Myocyte (in vitro differentiated cells): Measurements from ENCODE around the gene PSMC3. TPM values are rescaled to one million over a fixed set of nuclear protein-coding genes. Genes with fewer than 3 reads are reported as not detected.
A peak's percentile ranks its signal among the peaks of the same experiment; 100 is the strongest.

Source experiments
- DNase-seq: peaks from one replicate; pipeline ENCODE4 v3.0.0-alpha.2; 2012; ENCODE audit warnings: low read depth
- polyA plus RNA-seq: library from polyadenylated mRNA; unstranded; fragments of >200 nt; gene quantifications from one replicate; pipeline ENCODE4 v1.2.1, GENCODE V29; 2012; ENCODE audit warnings: missing spikeins
- total RNA-seq: library from RNA; depleted of rRNA; stranded (reverse); fragments of >200 nt; gene quantifications from 2 replicates; pipeline ENCODE4 v1.2.3, GENCODE V29; 2014

PSMC3 gene
- total RNA-seq, result 257 and 296 TPM in 2 replicates
- 272 TPM for polyA plus RNA-seq

- peak; percentile 98 for DNase-seq
Measured at GRCh38 chr11:47426062-47426956, at the start of gene PSMC3. Gene PSMC3 (minus strand): TSS chr11:47426439. CDS start chr11:47426279, 160 bp downstream.

DNA sequence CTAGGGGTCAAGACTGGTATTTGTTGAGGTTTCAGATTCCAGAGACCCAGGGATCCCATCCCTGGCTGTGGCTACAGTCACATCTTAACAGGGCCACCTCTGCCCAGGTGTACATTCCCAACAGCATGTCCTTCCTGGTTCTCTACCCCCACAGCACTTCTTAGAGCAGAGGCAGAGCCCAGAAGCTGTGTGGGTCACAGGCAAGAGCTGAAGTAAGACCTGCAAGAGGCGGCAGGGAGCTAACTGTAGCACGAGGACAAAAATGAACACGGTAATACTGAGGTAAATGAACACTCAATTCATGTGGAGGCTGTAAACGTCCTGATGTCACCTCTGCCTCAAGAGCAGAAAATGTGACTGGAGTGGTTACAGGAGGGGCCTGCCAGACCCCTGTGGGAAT, 44.4 kb upstream of the PSMC3 start:
- DNase-seq, result no peak

DNA sequence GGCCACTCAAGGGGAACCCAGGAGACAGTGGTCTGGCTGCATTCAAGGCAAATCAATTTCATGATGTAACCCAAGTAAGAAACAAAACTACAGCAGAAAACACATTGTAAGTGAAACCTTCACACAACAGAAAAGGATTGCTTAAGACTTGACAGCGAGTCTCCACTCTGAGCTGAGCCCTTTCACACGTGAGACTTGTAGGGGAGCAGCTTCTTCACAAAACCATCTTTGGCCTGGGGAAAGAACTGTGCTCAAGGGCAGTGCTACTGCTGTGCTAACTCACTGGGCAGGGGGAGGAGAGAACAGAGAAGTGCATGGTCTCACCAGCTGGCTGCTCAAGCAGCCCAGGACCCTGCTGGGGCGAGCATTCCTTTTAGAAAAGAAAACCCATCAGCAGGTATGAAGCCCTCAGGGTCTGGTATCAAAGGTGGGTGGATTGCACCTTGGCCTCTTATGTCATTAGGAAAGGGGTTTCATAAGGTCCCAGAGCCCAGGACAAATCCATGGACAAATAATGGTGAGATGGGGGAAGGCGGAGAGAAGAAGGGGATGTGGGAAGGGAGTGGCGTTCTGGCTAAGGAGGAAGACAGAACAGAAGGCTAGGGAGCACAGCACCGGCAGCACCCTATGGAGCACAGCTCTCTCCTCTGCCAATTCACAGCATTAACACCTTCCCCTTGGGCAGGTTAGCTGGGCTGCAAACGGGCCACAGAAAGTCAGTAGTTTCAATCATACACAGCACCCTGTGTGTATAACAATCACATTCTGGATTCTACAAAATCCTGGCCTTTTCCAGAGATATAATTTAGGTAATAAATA, 43.3 kb upstream of the PSMC3 start:
- DNase-seq, result no peak

- no peak for DNase-seq
Measured at GRCh38 chr11:47468598-47469214, 42.5 kb upstream of the PSMC3 start.

- DNase-seq, result no peak
Measured at GRCh38 chr11:47467357-47467756, 41.1 kb upstream of the PSMC3 start.

DNA sequence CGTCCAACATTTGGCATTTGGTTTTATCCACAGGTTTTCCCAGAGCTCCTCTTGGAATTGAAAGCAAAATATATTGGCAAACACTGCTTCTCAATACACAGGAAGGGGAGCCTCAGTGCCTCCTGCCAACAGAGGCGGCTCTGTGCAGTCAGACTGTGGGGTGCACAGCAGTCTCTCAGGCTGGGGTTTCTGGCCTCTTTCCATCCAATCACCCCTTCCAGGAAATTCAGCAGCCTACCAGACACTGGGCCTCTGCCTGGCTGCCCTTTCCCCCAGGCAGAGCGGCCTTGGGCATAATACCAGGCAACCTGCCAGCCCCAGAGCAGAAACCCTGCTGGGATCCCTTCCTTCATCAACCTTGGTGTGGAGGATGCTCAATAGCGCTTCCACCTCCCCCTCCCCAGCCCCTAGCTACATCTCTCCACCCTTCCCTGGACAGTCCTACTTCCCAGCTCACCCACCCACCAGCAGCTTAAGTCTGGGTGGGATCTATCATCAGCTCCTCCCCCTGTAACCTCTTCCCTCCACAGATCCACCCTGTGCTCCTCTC, 40.5 kb upstream of the PSMC3 start:
- DNase-seq, result peak; percentile 33

DNA sequence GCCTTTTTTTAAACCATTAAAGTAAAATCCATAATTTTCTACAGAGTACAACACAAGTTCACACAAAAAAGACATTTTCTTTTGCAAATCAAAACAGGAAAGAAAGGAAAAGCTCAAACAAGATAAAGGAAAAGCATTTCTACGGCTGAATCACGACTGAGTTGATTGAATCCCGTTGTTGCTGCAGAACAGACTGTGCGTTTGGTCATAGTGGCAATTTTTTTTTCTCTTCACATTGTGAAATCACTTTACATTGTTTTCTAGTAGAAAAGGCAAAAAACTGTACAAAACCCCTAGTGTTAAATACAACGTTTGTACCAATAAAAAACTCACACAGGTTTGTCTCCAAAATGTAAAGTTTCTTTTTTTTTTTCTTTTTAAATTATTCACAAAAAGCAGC, 40.0 kb upstream of the PSMC3 start:
- DNase-seq, result no peak

DNA sequence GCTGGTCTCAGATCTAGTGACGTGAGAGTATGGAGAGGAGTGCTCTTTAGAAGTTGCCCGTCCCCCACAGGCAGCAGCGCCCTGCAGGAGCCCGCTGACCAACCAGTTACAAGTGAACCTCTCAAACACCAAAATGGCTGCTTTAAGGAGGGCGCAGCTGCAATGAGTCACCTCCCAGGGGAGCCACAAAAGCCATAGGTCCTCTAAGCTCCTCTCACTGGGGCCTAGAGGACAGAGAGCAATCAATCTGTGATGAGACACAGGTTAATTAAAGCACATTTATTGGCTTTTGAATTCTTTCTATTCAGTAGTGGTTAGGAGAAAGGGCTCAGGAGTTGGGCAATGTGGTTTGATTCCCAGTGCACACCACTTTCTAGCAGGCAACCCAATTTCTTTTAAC, 38.2 kb upstream of the PSMC3 start:
- peak; percentile 79 for DNase-seq

- DNase-seq, result no peak
Measured at GRCh38 chr11:47461876-47462275, 35.6 kb upstream of the PSMC3 start.

DNA sequence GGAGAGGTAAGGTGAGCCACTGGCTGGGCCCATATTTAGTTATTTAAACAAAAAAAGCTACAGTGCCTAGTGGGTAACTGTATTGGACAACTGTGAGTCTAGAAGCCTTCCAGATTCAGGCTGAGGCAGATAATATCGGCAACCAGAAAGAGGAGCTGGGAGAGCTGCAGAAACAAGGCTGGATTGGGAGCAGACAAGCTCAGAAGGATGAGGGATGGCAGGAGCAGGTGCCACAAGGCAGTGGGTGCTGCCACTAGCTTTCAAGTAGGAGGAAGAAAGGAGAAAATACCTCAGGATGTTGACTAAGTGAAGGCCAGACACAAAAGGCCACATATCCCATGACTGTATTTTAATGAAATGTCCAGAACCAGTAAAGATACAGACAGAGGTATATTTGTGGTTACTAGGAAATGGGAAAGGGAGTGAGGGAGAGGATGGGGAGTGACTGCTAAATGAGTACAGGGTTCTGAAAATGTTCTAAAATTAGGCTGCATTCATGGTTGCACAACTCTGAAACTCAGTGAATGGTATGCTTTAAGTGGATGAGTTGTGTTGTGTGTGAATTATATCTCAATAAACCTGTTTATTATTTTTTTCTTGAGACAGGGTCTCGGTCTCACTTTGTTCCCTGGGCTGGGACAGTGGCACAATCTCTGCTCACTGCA, 34.5 kb upstream of the PSMC3 start:
- DNase-seq, result no peak

- peak; percentile 83 for DNase-seq
Measured at GRCh38 chr11:47454258-47454671, 28.0 kb upstream of the PSMC3 start.

- no peak for DNase-seq
Measured at GRCh38 chr11:47453365-47453764, 27.1 kb upstream of the PSMC3 start.

DNA sequence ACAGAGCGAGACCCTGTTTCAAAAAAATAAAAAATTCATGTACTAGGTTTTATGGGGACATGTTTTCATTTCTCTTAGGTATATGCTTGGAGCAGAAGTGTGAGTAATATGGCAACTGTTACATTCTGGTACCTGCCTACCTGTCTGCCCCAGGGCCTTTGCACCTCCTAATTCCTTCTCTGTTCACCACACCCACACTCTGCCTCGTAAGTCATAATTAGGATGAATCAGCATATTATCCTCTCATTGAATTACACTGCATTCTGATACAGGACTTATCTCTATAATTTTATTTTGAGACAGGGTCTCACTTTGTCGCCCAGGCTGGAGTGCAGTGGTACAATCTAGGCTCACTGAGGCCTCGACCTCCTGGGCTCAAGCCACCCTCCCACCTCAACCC, 25.8 kb upstream of the PSMC3 start:
- no peak for DNase-seq

DNA sequence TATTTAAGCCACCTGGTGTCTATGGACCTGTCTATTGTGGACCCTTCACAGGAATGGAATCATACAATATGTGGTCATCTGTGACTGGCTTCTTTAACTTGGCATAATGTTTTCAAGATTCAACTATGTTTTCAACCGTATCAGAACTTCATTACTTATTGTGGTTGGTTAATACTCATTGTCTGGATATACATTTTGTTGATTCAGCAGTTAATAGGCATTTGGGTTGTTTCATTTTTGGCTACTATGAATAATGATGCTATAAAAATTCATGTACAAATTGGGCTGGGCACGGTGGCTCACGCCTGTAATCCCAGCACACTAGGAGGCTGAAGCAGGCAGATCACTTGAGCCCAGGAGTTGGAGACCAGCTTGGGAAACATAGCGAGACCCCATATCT, 25.2 kb upstream of the PSMC3 start:
- no peak for DNase-seq

- no peak for DNase-seq
Measured at GRCh38 chr11:47449541-47449940, 23.3 kb upstream of the PSMC3 start.

DNA sequence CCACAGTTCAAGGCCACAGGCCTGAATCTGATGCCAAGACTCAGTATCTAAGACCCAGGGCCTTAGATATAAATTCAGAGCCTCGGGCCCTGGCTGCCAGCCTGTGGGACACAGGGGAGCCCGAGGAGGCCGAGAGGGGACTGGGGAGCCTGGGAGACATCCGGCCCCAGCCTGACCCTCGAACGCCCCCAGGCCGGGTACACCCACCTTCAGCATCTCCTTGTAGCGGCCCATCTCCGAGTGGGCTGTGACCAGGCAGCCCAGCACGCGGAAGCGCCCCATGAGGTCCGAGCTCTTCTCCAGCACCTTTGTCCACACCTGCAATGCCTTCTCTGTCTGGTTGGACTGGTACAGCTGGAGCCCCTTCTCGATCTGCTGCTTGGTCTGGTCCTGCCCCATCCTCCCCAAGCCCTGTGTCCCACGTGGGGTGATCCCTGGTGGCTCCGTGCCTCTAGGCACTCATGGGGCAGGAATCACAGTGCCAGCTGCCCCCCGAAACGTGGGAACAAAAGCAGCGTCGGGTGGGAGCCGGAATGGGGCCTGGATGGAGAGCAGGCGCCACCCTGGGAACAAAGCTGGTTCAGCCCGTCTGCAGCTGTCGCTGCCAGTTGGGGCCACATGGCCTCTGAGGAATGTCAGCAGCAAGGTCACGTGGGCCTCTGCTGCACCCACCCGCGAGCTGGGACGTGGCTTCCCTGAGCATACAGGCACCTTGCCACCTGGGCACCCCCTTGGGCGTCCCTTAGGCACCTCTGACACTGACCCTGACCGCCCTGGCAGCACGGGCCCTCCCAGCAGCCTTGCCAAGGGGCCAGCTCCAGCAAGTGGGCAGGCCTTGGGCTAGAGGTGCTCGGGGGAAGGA, 22.6 kb upstream of the PSMC3 start, which contains the start of gene RAPSN:
Gene RAPSN, minus strand, starts transcription at position 571 of the 862 bp plus-strand sequence. Its CDS starts 172 bp downstream, at position 399.
- peak; percentile 95 for DNase-seq

GRCh38 chr11:47447906-47448305, 21.7 kb upstream of the PSMC3 start:
- no peak for DNase-seq

DNA sequence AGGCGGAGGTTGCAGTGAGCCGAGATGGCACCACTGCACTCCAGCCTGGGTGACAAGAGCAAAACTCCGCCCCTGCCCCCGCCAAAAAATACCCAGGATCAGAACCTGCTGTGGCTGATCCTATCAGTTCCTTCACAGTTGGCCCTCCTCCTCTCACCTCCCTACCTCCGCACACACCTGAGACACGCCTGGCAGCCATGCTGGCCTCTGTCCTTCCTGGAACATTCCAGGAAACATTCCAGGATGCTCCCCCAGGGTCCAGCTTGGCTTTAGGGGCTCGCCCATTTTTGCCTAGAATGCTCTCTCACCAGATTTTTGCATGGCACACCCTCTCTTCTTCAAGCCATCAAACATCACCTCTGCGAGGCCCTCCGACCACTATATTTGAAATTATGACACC, 20.6 kb upstream of the PSMC3 start:
- no peak for DNase-seq

DNA sequence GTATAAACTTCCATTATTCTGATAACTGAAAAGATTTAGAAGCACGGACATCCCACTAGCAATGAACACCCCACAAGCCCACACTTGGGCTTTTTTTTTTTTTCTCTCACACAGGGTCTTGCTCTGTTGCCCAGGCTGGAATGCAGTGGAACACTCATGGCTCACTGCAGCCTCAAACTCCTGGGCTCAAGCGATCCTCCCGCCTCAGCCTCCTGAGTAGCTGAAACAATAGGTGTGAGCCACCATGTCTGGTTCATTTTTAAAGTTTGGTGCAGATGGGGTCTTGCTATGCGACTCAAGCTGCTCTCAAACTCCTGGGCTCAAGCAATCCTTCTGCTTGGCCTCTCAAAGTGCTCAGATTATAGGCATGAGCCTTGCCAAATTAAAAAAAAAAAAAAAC, 19.6 kb upstream of the PSMC3 start:
- no peak for DNase-seq

GRCh38 chr11:47443817-47444216, 17.6 kb upstream of the PSMC3 start:
- DNase-seq, result no peak
